T-helper 1 cell treated with Interleukin-12 subunit alpha and Interleukin-12 subunit beta and Interleukin-4 antibody, amounts not matched to agents 30 μg/mL and 1 μg/mL, for 36 hours (primary cell): ENCODE measurements around the gene CNIH3.

ENCODE experiments used
- H3K27ac Mint-ChIP-seq: one replicate; pipeline ENCODE4 v1.8.0; 2021; ENCODE audit warnings: mild to moderate bottlenecking, mixed read lengths
- H3K27me3 Mint-ChIP-seq: one replicate; pipeline ENCODE4 v1.8.0; 2021; ENCODE audit warnings: low read depth, mixed read lengths
- H3K36me3 Mint-ChIP-seq: one replicate; pipeline ENCODE4 v1.8.0; 2021; ENCODE audit warnings: low read depth, mixed read lengths
- H3K4me1 Mint-ChIP-seq: one replicate; pipeline ENCODE4 v1.8.0; 2021; ENCODE audit warnings: low read depth, mixed read lengths
- H3K4me3 Mint-ChIP-seq: one replicate; pipeline ENCODE4 v1.8.0; 2021; ENCODE audit warnings: mild to moderate bottlenecking, moderate library complexity, mixed read lengths
- H3K9me3 Mint-ChIP-seq: one replicate; pipeline ENCODE4 v1.8.0; 2021; ENCODE audit warnings: mixed read lengths

The CNIH3 gene

GRCh38 chr1:224623310-224623714 lies 7.2 kb downstream of the CNIH3 start:
- H3K4me3 Mint-ChIP-seq = peak overlapping the region; percentile 85
- H3K27ac Mint-ChIP-seq = peak overlapping the region; percentile 95
- H3K9me3 Mint-ChIP-seq = peaks cover 12% of the 10 kb centered on the region
- peaks cover 16% of the 10 kb centered on the region for H3K36me3 Mint-ChIP-seq
- peaks cover 55% of the 10 kb centered on the region for H3K27me3 Mint-ChIP-seq
- peaks cover 37% of the 10 kb centered on the region for H3K4me1 Mint-ChIP-seq

GRCh38 chr1:224623743-224624333 lies 7.7 kb downstream of the CNIH3 start:
- Mint-ChIP-seq H3K27ac (peak overlapping the region; percentile 95), H3K4me1 (peaks cover 33% of the 10 kb centered on the region), H3K4me3 (peak overlapping the region; percentile 85), H3K36me3 (peaks cover 16% of the 10 kb centered on the region), H3K9me3 (peaks cover 12% of the 10 kb centered on the region), H3K27me3 (peaks cover 51% of the 10 kb centered on the region)

DNA sequence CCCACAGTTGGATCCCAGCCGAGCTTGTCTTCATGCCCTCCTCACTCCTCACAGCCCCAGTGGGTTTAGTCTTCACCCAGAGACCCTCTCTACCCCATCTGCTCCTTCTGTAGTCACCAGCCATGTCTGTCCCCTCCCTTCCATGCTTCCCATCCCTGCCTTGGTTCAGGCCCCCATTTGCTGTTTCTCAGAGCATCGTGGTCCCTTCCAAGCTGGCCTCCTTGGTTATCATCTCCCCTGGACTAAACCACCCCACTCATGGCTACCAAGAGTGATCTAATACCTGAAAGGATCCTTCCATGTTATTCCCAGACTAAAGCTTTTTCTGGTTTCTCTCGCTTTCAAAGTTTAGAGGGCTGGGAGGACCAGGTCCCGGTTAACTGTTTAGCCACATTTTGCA lies 8.3 kb downstream of the CNIH3 start:
- H3K27me3 Mint-ChIP-seq = peaks cover 50% of the 10 kb centered on the region
- H3K27ac Mint-ChIP-seq = peak overlapping the region; percentile 95

DNA sequence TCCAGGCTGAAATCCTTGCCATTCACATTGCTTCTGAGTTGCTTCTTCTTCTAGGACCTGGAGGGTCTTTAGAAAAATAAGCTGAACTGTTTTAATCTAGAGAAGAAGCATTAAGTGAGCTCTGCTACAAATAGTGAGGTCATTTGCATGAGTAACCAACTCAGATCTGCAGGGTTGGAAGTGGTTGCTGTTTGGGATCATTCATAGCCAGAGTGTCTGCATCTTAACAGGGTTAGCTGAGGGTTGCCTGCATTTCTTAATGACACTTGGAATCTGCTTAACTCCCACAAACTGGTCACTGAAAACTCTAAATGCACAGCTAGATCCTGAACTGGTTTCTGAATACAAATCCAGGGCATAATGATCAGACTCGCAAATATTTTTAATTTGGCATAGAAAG lies 9.9 kb downstream of the CNIH3 start:
- H3K4me1 Mint-ChIP-seq = peaks cover 31% of the 10 kb centered on the region
- H3K4me3 Mint-ChIP-seq = no peak overlapping the region
- H3K9me3 Mint-ChIP-seq = peaks cover 12% of the 10 kb centered on the region
- peaks cover 49% of the 10 kb centered on the region for H3K27me3 Mint-ChIP-seq
- peaks cover 16% of the 10 kb centered on the region for H3K36me3 Mint-ChIP-seq
- peak overlapping the region; percentile 32 for H3K27ac Mint-ChIP-seq

More for the DNA sequence above, 8.3 kb downstream of the CNIH3 start:
- Mint-ChIP-seq H3K4me1 (peaks cover 32% of the 10 kb centered on the region), H3K4me3 (peak overlapping the region; percentile 85), H3K36me3 (peaks cover 16% of the 10 kb centered on the region), H3K9me3 (peaks cover 12% of the 10 kb centered on the region)

DNA sequence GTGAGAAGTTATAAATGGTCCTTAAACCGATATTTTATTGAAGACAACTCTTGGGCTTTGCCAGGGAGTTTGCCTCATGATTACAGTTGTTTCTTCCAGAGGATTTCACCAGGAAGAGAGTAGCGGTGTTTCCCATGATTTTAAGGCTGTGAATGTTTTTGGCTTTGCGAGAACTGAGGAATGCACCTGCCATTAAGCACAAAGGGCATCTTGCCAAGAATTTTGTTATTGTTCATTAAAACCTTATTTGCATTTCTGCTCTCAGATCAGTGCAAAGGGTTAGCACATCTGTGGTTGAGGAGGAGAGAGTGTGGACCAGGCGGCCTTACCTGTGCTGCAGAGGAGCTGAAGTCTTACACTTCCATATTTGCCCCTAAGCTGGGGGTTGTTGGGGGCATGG lies 13.8 kb downstream of the CNIH3 start:
- H3K27me3 Mint-ChIP-seq = peaks cover 50% of the 10 kb centered on the region
- H3K36me3 Mint-ChIP-seq = no peaks in the 10 kb centered on the region
- no peak overlapping the region for H3K4me3 Mint-ChIP-seq
- no peak overlapping the region for H3K27ac Mint-ChIP-seq
- no peaks in the 10 kb centered on the region for H3K9me3 Mint-ChIP-seq
- H3K4me1 Mint-ChIP-seq = peaks cover 12% of the 10 kb centered on the region

- Mint-ChIP-seq H3K27ac (no peak overlapping the region), H3K27me3 (peaks cover 41% of the 10 kb centered on the region), H3K4me1 (peaks cover 10% of the 10 kb centered on the region), H3K36me3 (no peaks in the 10 kb centered on the region), H3K4me3 (no peak overlapping the region), H3K9me3 (no peaks in the 10 kb centered on the region)
These were observed 15.5 kb downstream of the CNIH3 start for GRCh38 chr1:224631462-224632115.

GRCh38 chr1:224632381-224632871 lies 16.3 kb downstream of the CNIH3 start:
- no peaks in the 10 kb centered on the region for H3K36me3 Mint-ChIP-seq
- peaks cover 12% of the 10 kb centered on the region for H3K4me1 Mint-ChIP-seq
- no peak overlapping the region for H3K4me3 Mint-ChIP-seq
- peaks cover 39% of the 10 kb centered on the region for H3K27me3 Mint-ChIP-seq
- no peaks in the 10 kb centered on the region for H3K9me3 Mint-ChIP-seq
- H3K27ac Mint-ChIP-seq = no peak overlapping the region

GRCh38 chr1:224632921-224633321 lies 16.8 kb downstream of the CNIH3 start:
- Mint-ChIP-seq H3K27me3 (peaks cover 38% of the 10 kb centered on the region), H3K4me3 (no peak overlapping the region), H3K27ac (no peak overlapping the region), H3K36me3 (no peaks in the 10 kb centered on the region), H3K4me1 (peaks cover 17% of the 10 kb centered on the region), H3K9me3 (no peaks in the 10 kb centered on the region)

DNA sequence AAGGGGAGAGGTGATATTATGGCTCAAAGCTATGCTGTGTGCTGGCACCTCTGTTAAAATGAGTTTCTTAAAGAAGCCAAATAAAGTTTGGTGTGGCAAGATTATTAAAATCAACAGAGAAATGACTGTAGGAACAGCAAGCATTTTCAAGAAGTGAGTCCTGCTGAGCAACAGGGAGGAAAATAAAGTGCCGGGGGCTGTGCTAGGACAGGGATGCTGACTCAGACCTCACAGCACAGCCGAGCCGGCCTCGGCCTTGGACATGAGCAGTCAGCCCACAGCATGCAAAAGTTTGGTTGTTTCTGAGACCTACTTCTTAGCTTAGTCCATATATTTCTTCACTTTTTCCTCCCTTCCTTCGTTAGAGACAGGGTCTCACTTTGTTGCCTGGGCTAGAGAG lies 19.2 kb downstream of the CNIH3 start:
- Mint-ChIP-seq H3K36me3 (no peaks in the 10 kb centered on the region), H3K27ac (no peak overlapping the region), H3K27me3 (peaks cover 32% of the 10 kb centered on the region), H3K9me3 (no peaks in the 10 kb centered on the region), H3K4me3 (no peak overlapping the region), H3K4me1 (peaks cover 20% of the 10 kb centered on the region)

GRCh38 chr1:224637515-224637914 lies 21.4 kb downstream of the CNIH3 start:
- H3K9me3 Mint-ChIP-seq = no peaks in the 10 kb centered on the region
- peaks cover 23% of the 10 kb centered on the region for H3K27me3 Mint-ChIP-seq
- H3K4me3 Mint-ChIP-seq = no peak overlapping the region
- H3K4me1 Mint-ChIP-seq = peaks cover 18% of the 10 kb centered on the region
- H3K36me3 Mint-ChIP-seq = no peaks in the 10 kb centered on the region
- H3K27ac Mint-ChIP-seq = peak overlapping the region; percentile 43

- Mint-ChIP-seq H3K4me3 (no peak overlapping the region), H3K36me3 (no peaks in the 10 kb centered on the region), H3K27me3 (peaks cover 21% of the 10 kb centered on the region), H3K4me1 (peaks cover 16% of the 10 kb centered on the region), H3K27ac (peak overlapping the region; percentile 43), H3K9me3 (no peaks in the 10 kb centered on the region)
These were observed 21.8 kb downstream of the CNIH3 start for GRCh38 chr1:224637936-224638335.

- peaks cover 15% of the 10 kb centered on the region for H3K4me1 Mint-ChIP-seq
- no peak overlapping the region for H3K4me3 Mint-ChIP-seq
- no peaks in the 10 kb centered on the region for H3K36me3 Mint-ChIP-seq
- peaks cover 17% of the 10 kb centered on the region for H3K27me3 Mint-ChIP-seq
- H3K9me3 Mint-ChIP-seq = no peaks in the 10 kb centered on the region
- H3K27ac Mint-ChIP-seq = no peak overlapping the region
These were observed 23.4 kb downstream of the CNIH3 start for GRCh38 chr1:224639426-224639975.

- Mint-ChIP-seq H3K4me3 (no peak overlapping the region), H3K27me3 (peaks cover 13% of the 10 kb centered on the region), H3K9me3 (no peaks in the 10 kb centered on the region), H3K36me3 (no peaks in the 10 kb centered on the region), H3K4me1 (peaks cover 13% of the 10 kb centered on the region), H3K27ac (no peak overlapping the region)
These were observed 23.9 kb downstream of the CNIH3 start for GRCh38 chr1:224640018-224640417.

DNA sequence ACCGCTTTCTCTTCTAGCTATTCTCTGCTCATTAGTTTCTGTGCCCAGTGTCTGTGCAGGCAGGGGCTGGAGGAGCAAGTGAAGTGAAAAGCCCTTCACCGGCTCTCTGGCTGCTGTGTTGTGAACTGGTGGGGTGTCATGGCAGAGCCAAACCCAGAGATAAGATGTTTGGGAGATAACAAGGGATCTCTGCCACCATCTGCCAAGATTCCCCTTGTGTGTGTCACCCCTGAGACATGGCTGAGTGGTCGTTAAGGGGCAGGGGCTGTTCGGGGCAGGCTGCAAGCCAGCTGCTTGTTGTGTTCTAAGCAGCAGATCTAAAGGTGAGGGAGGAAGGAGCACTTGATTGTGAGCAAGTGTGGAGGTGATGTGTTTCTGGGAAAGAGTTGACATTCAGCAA lies 24.5 kb downstream of the CNIH3 start:
- H3K27me3 Mint-ChIP-seq = peaks cover 13% of the 10 kb centered on the region
- H3K27ac Mint-ChIP-seq = no peak overlapping the region
- H3K9me3 Mint-ChIP-seq = no peaks in the 10 kb centered on the region
- H3K4me3 Mint-ChIP-seq = no peak overlapping the region
- H3K4me1 Mint-ChIP-seq = peaks cover 13% of the 10 kb centered on the region
- no peaks in the 10 kb centered on the region for H3K36me3 Mint-ChIP-seq

- Mint-ChIP-seq H3K4me3 (no peak overlapping the region), H3K27ac (no peak overlapping the region), H3K27me3 (peaks cover 13% of the 10 kb centered on the region), H3K9me3 (no peaks in the 10 kb centered on the region), H3K36me3 (no peaks in the 10 kb centered on the region), H3K4me1 (peaks cover 13% of the 10 kb centered on the region)
These were observed 24.9 kb downstream of the CNIH3 start for GRCh38 chr1:224641030-224641429.
